Sigmoid colon (tissue), 7 donors: ENCODE data around the gene PUS7. TPM values are rescaled to one million over a fixed set of nuclear protein-coding genes. Genes with fewer than 3 reads are reported as not detected.
"Not testable (repeated sequence)": the region's sequence is repeated elsewhere in the genome, so short reads cannot be mapped to it uniquely, and the experiment has no call there.

Experiments
- DNase-seq: peaks from one replicate; pipeline ENCODE4 v3.0.0-alpha.2; 2019
- H3K27ac ChIP-seq, 4 donors: fragments of 200-600 bp; sonication (generic); one replicate each; pipeline ENCODE4 v1.5.1; 2016 to 2019; ENCODE audit warnings: mild to moderate bottlenecking in 1 of 4
- H3K27me3 ChIP-seq, 3 donors: fragments of 200-600 bp; sonication (generic); one replicate each; pipeline ENCODE4 v1.5.1; 2019; ENCODE audit warnings: mild to moderate bottlenecking in 1 of 3
- H3K36me3 ChIP-seq, 4 donors: fragments of 200-600 bp; sonication (generic); one replicate each; pipeline ENCODE4 v1.5.1; 2016 to 2019
- H3K4me1 ChIP-seq, 4 donors: fragments of 200-600 bp; sonication (generic); one replicate each; pipeline ENCODE4 v1.5.1; 2017 to 2019
- H3K4me3 ChIP-seq, 4 donors: fragments of 200-600 bp; sonication (generic); one replicate each; pipeline ENCODE4 v1.5.1; 2017 to 2019; ENCODE audit warnings: mild to moderate bottlenecking in 2 of 4, moderate library complexity in 1 of 4
- H3K9me3 ChIP-seq, 4 donors: fragments of 200-600 bp in 3 of 4; sonication (generic) in 3 of 4; one replicate each; pipeline versions ENCODE4 v1.5.1 to v1.6.1; 2013 to 2019
- CTCF ChIP-seq, 4 experiments: fragments of 450-650 bp in 3 of 4; fragments of 200-600 bp in 1 of 4; IDR thresholded peaks; one replicate each; pipeline ENCODE4 v1.5.1; 2016 to 2019; ENCODE audit warnings: antibody characterized with exemption in 4 of 4, mild to moderate bottlenecking in 3 of 4, moderate library complexity in 2 of 4
- EP300 ChIP-seq, 4 donors: sonication (generic); formaldehyde crosslinking; IDR thresholded peaks; one replicate each; pipeline ENCODE4 v1.6.1; 2017; ENCODE audit warnings: antibody characterized with exemption in 4 of 4
- POLR2A ChIP-seq, 2 donors: fragments of 450-650 bp; IDR thresholded peaks; one replicate each; pipeline ENCODE4 v1.6.1; 2016; ENCODE audit warnings: antibody characterized with exemption in 2 of 2, mild to moderate bottlenecking in 2 of 2, moderate library complexity in 2 of 2
- POLR2AphosphoS5 ChIP-seq, 4 donors: sonication (generic); formaldehyde crosslinking; IDR thresholded peaks; one replicate each; pipeline ENCODE4 v1.6.1; 2017; ENCODE audit warnings: antibody characterized with exemption in 4 of 4
- WGBS, 2 donors: extraction: QIAGEN DNeasy Blood & Tissue Kit; methylation state at CpG; one replicate each; pipeline ENCODE4 v1.1.7; 2013; 5-methylcytosine and 5-hydroxymethylcytosine counted together
- intact Hi-C: fragments of 100-400 bp; cut with DNase I; formaldehyde crosslinking; loops from one replicate; pipeline ENCODE4 v1.15.1; 2023
- polyA plus RNA-seq, 3 donors: library from polyadenylated mRNA; stranded (reverse); fragments of 200-250 nt; gene quantifications; one replicate each; pipeline ENCODE4 v1.2.3, GENCODE V29; 2013
- total RNA-seq, 4 donors: library from RNA; depleted of rRNA; stranded (reverse); fragments of >200 nt; gene quantifications; one replicate each; pipeline ENCODE4 v1.1.0, GENCODE V29; 2016
- donor health status: healthy with polysubstance abuse.
- donor health status: Bipolar disorder and iron deficiency.
- donor health status: healthy.

The PUS7 gene
- total and polyA plus RNA-seq, 7 donors: 1.6 to 9.1 (median 6.1) TPM

GRCh38 chr7:105519353-105519752 lies 2.7 kb downstream of the PUS7 start:
- intact Hi-C loops: no loop called here
- no peaks in the 10 kb centered on the region for H3K9me3 ChIP-seq
- TF ChIP-seq CTCF (IDR thresholded peaks at IDR 0.05) (no peak), POLR2A (IDR thresholded peaks at IDR 0.05) (no peak), POLR2AphosphoS5 (IDR thresholded peaks at IDR 0.05) (no peak), EP300 (IDR thresholded peaks at IDR 0.05) (no peak)
- no peak overlapping the region for H3K27ac ChIP-seq
- H3K36me3 ChIP-seq: no peaks in the 10 kb centered on the region
- no peak for DNase-seq
- H3K4me3 ChIP-seq: no peak overlapping the region
- no peaks in the 10 kb centered on the region for H3K27me3 ChIP-seq
- H3K4me1 ChIP-seq: peaks cover 0 to 18% (median 15%) of the 10 kb centered on the region in 4 donors
- 89 to 91% methylated on average over 6 of the region's 6 CpGs for WGBS, 2 donors

- 97% methylated on average over 7 of the region's 7 CpGs for WGBS, 2 donors
- H3K4me1 ChIP-seq, H3K27me3 ChIP-seq, H3K9me3 ChIP-seq, H3K4me3 ChIP-seq, DNase-seq, H3K27ac ChIP-seq, intact Hi-C loops, H3K36me3 ChIP-seq: not testable (repeated sequence)
Measured at GRCh38 chr7:105515610-105516009, 6.5 kb downstream of the PUS7 start.

- no peaks in the 10 kb centered on the region for H3K4me1 ChIP-seq
- WGBS, 2 donors: 93 to 95% methylated on average over 4 of the region's 4 CpGs
- H3K4me3 ChIP-seq: no peak overlapping the region
- no peaks in the 10 kb centered on the region for H3K27me3 ChIP-seq
- no peak overlapping the region for H3K27ac ChIP-seq
- peaks cover 0 to 3% (median 0%) of the 10 kb centered on the region in 4 donors for H3K36me3 ChIP-seq
- no peak for TF ChIP-seq EP300 (IDR thresholded peaks at IDR 0.05)
- TF ChIP-seq POLR2A (IDR thresholded peaks at IDR 0.05): no peak
- TF ChIP-seq CTCF (IDR thresholded peaks at IDR 0.05): no peak
- DNase-seq: no peak
- no peaks in the 10 kb centered on the region for H3K9me3 ChIP-seq
- intact Hi-C loops: no loop called here
Measured at GRCh38 chr7:105512926-105513526, 9.0 kb downstream of the PUS7 start.

GRCh38 chr7:105512415-105512814 lies 9.7 kb downstream of the PUS7 start:
- H3K36me3 ChIP-seq: peaks cover 0 to 9% (median 0%) of the 10 kb centered on the region in 4 donors
- intact Hi-C loops: no loop called here
- no peak for DNase-seq
- TF ChIP-seq EP300 (IDR thresholded peaks at IDR 0.05): no peak
- no peak for TF ChIP-seq POLR2A (IDR thresholded peaks at IDR 0.05)
- no peak for TF ChIP-seq POLR2AphosphoS5 (IDR thresholded peaks at IDR 0.05)
- TF ChIP-seq CTCF (IDR thresholded peaks at IDR 0.05): no peak
- H3K4me3 ChIP-seq: no peak overlapping the region
- H3K27me3 ChIP-seq: no peaks in the 10 kb centered on the region
- H3K9me3 ChIP-seq: no peaks in the 10 kb centered on the region
- 61 to 78% methylated on average over 4 of the region's 4 CpGs for WGBS, 2 donors
- no peaks in the 10 kb centered on the region for H3K4me1 ChIP-seq
- H3K27ac ChIP-seq: no peak overlapping the region

- TF ChIP-seq POLR2AphosphoS5 (IDR thresholded peaks at IDR 0.05) (no peak), POLR2A (IDR thresholded peaks at IDR 0.05) (no peak), EP300 (IDR thresholded peaks at IDR 0.05) (no peak), CTCF (IDR thresholded peaks at IDR 0.05) (no peak)
- peaks cover 0 to 37% (median 3%) of the 10 kb centered on the region in 4 donors for H3K36me3 ChIP-seq
- intact Hi-C loops: no loop called here
- H3K9me3 ChIP-seq: no peaks in the 10 kb centered on the region
- WGBS, 2 donors: 92 to 96% methylated on average over 9 of the region's 9 CpGs
- DNase-seq: no peak
- no peak overlapping the region for H3K27ac ChIP-seq
- no peaks in the 10 kb centered on the region for H3K4me1 ChIP-seq
- H3K4me3 ChIP-seq: no peak overlapping the region
- H3K27me3 ChIP-seq: no peaks in the 10 kb centered on the region
Measured at GRCh38 chr7:105502173-105502572, 19.9 kb downstream of the PUS7 start.
